Mucosa of descending colon (tissue), 3 donors: ENCODE results near the gene LSM4. TPM values are rescaled to one million over a fixed set of nuclear protein-coding genes. Genes with fewer than 3 reads are reported as not detected.

Source experiments
- ATAC-seq: fragments of 200-7000 bp; cut with Tn5 transposase; one replicate; pipeline ENCODE4 v1.9.1; 2020; ENCODE audit warnings: mild to moderate bottlenecking, moderate library complexity
- DNase-seq, 3 donors: peaks; one replicate each; pipeline ENCODE4 v3.0.0-alpha.2; 2020
- H3K36me3 ChIP-seq: fragments of 200-600 bp; one replicate; pipeline ENCODE4 v1.8.0; 2021; ENCODE audit warnings: low read depth, mild to moderate bottlenecking
- H3K4me1 ChIP-seq: fragments of 200-600 bp; one replicate; pipeline ENCODE4 v1.8.0; 2021; ENCODE audit warnings: low read depth, mild to moderate bottlenecking
- H3K4me3 ChIP-seq: fragments of 200-600 bp; one replicate; pipeline ENCODE4 v1.8.0; 2021; ENCODE audit warnings: mild to moderate bottlenecking
- H3K9me3 ChIP-seq: fragments of 200-600 bp; one replicate; pipeline ENCODE4 v1.8.0; 2021; ENCODE audit warnings: mild to moderate bottlenecking
- CTCF ChIP-seq: fragments of 200-600 bp; IDR thresholded peaks from one replicate; pipeline ENCODE4 v1.8.0; 2022; ENCODE audit warnings: antibody characterized with exemption, mild to moderate bottlenecking
- intact Hi-C, 2 donors: fragments of 100-400 bp; cut with DNase I in 1 of 2; cut with micrococcal nuclease in 1 of 2; formaldehyde crosslinking; loops; one replicate each; pipeline versions ENCODE4 v1.11.0 to v1.11.1; 2022; cut with DNase I, micrococcal nuclease
- total RNA-seq, 3 donors: library from RNA; stranded (reverse); fragmentation: NEBNext Ultra II Directional in 2 of 3; extraction: Animal tissue kit (Norgen Biotek cat#: 25700) in 2 of 3; gene quantifications; one replicate each; pipeline versions ENCODE4 v1.2.1 to v1.2.4, GENCODE V29; 2021 to 2023
- donor health status: DM: no; HTN: no; CAD: no; lungs with moderate emphysema.
- donor health status: DM: no; HTN: no; CAD: no.
- donor health status: DM: no; HTN: yes; CAD: no.

LSM4 gene
- total RNA-seq, 3 donors from 2014 or later: 86.3 to 158 (median 124) TPM

GRCh38 chr19:18311502-18312091 lies 11.3 kb downstream of the LSM4 start:
- no peak overlapping the region for H3K4me3 ChIP-seq
- ATAC-seq (peak; percentile 26), DNase-seq (peak in 1 of 3 donors; percentile 58)
- peaks cover 27% of the 10 kb centered on the region for H3K4me1 ChIP-seq
- no peaks in the 10 kb centered on the region for H3K9me3 ChIP-seq
- intact Hi-C loops: no loop called here
- no peak for TF ChIP-seq CTCF
- H3K36me3 ChIP-seq: no peaks in the 10 kb centered on the region

DNA sequence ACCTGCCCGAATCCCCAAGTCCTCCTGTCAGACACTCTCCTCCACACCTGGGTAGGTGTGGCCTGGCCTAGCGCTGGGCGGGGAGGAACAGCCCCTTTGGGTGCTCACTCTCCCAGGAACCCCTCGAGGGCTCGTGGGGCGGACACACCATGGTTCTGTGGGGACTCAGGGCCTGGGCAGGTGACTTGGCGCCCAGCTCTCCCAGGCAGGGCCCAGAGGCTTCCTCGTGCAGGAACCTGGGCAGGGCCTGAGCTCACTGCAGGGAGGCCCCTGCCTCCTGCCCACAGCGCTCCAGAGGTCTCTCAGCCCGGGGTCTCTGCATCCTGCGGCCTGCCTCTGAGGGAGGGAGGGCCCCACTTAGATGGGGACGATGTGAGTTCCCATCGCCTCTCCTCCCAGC lies 11.9 kb downstream of the LSM4 start:
- Histone ChIP-seq H3K4me3 (no peak overlapping the region), H3K9me3 (no peaks in the 10 kb centered on the region), H3K36me3 (no peaks in the 10 kb centered on the region), H3K4me1 (peaks cover 31% of the 10 kb centered on the region)
- TF ChIP-seq CTCF: no peak
- ATAC-seq (no peak), DNase-seq (peak in 1 of 3 donors; percentile 66)
- intact Hi-C loops: no loop called here

GRCh38 chr19:18310118-18310909 lies 12.6 kb downstream of the LSM4 start:
- ATAC-seq (peak; percentile 73), DNase-seq (peak; percentile 67 to 80 (median 76))
- no peak overlapping the region for H3K4me3 ChIP-seq
- no peak for TF ChIP-seq CTCF
- peaks cover 38% of the 10 kb centered on the region for H3K4me1 ChIP-seq
- H3K9me3 ChIP-seq: no peaks in the 10 kb centered on the region
- intact Hi-C loops: no loop called here
- H3K36me3 ChIP-seq: no peaks in the 10 kb centered on the region

GRCh38 chr19:18309525-18310064 lies 13.3 kb downstream of the LSM4 start:
- Histone ChIP-seq H3K9me3 (no peaks in the 10 kb centered on the region), H3K36me3 (no peaks in the 10 kb centered on the region), H3K4me3 (no peak overlapping the region), H3K4me1 (peaks cover 43% of the 10 kb centered on the region)
- no peak for ATAC-seq
- peak in 1 of 3 donors; percentile 60 for DNase-seq
- intact Hi-C loops: no loop called here
- TF ChIP-seq CTCF: no peak

GRCh38 chr19:18308948-18309325 lies 13.9 kb downstream of the LSM4 start:
- H3K4me1 ChIP-seq: peaks cover 43% of the 10 kb centered on the region
- no peak for TF ChIP-seq CTCF

More at GRCh38 chr19:18308948-18309325, 13.9 kb downstream of the LSM4 start:
- intact Hi-C loops: no loop called here
- ATAC-seq: no peak
- DNase-seq: peak in 1 of 3 donors; percentile 56
- no peak overlapping the region for H3K4me3 ChIP-seq
- no peaks in the 10 kb centered on the region for H3K36me3 ChIP-seq
- H3K9me3 ChIP-seq: no peaks in the 10 kb centered on the region
